Activated T-helper 1 cell treated with anti-CD3 and anti-CD28 coated beads, Interleukin-12 subunit alpha, Interleukin-12 subunit beta, Interleukin-2, Interleukin-4 antibody, amounts not matched to agents 30 ng/mL and 10 ng/mL and 1 ng/mL, durations not matched to agents 14 hours and 24 hours and 36 hours (primary cell): ENCODE results near the gene GATB. TPM values are rescaled to one million over a fixed set of nuclear protein-coding genes. Genes with fewer than 3 reads are reported as not detected.

Experiments used
- DNase-seq: peaks from one replicate; pipeline ENCODE4 v3.0.0; 2021; ENCODE audit warnings: low spot score
- H3K27ac Mint-ChIP-seq: one replicate; pipeline ENCODE4 v1.8.0; 2021; ENCODE audit warnings: mild to moderate bottlenecking, mixed read lengths
- H3K27me3 Mint-ChIP-seq: one replicate; pipeline ENCODE4 v1.8.0; 2022; ENCODE audit warnings: mild to moderate bottlenecking, moderate library complexity, mixed read lengths; ENCODE audit not compliant: insufficient read depth
- H3K36me3 Mint-ChIP-seq: one replicate; pipeline ENCODE4 v1.8.0; 2021; ENCODE audit warnings: low read depth, mixed read lengths
- H3K4me1 Mint-ChIP-seq: one replicate; pipeline ENCODE4 v1.8.0; 2021; ENCODE audit warnings: low read depth, mixed read lengths
- H3K4me3 Mint-ChIP-seq: one replicate; pipeline ENCODE4 v1.8.0; 2021; ENCODE audit warnings: mild to moderate bottlenecking, moderate library complexity, mixed read lengths
- H3K9me3 Mint-ChIP-seq: one replicate; pipeline ENCODE4 v1.8.0; 2021; ENCODE audit warnings: mixed read lengths
- intact Hi-C: fragments of 100-400 bp; cut with micrococcal nuclease; formaldehyde crosslinking; loops from one replicate; pipeline ENCODE4 v1.15.1; 2024
- total RNA-seq: library from RNA; stranded (reverse); gene quantifications from 2 replicates; pipeline ENCODE4 v1.2.3, GENCODE V29; 2022

Gene GATB
- total RNA-seq, 1 donor from 2014 or later: 16.1 TPM

- no peaks in the 10 kb centered on the region for H3K9me3 Mint-ChIP-seq
- H3K27me3 Mint-ChIP-seq: no peaks in the 10 kb centered on the region
- H3K4me3 Mint-ChIP-seq: no peak overlapping the region
- H3K27ac Mint-ChIP-seq: no peak overlapping the region
- H3K4me1 Mint-ChIP-seq: peaks cover 14% of the 10 kb centered on the region
- no peak for DNase-seq
- no peaks in the 10 kb centered on the region for H3K36me3 Mint-ChIP-seq
- intact Hi-C loops: no loop called here
Measured at GRCh38 chr4:151657896-151658295, 102.9 kb downstream of the GATB start.

DNA sequence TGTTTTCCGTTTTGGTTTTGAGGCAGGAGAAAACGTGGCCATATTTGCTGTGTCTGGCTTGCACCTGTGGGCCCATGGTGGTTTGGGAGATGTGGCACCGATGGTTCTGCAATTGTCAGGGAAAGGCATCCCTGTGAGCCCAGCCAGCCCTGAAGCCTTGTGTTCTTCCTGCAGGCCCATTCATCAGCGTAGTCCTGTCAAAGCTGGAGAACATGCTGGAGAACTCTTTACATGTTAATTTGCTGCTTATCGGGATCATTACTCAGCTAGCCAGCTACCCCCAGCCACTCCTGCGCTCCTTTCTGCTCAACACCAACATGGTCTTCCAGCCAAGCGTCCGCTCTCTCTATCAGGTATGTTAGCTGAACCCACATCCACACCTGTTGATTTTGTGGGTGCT, 104.7 kb downstream of the GATB start:
- no peak overlapping the region for H3K27ac Mint-ChIP-seq
- no peak overlapping the region for H3K4me3 Mint-ChIP-seq
- peaks cover 14% of the 10 kb centered on the region for H3K4me1 Mint-ChIP-seq
- peaks cover 7% of the 10 kb centered on the region for H3K27me3 Mint-ChIP-seq
- intact Hi-C loops: no loop called here
- no peaks in the 10 kb centered on the region for H3K9me3 Mint-ChIP-seq
- no peak for DNase-seq
- H3K36me3 Mint-ChIP-seq: no peaks in the 10 kb centered on the region

DNA sequence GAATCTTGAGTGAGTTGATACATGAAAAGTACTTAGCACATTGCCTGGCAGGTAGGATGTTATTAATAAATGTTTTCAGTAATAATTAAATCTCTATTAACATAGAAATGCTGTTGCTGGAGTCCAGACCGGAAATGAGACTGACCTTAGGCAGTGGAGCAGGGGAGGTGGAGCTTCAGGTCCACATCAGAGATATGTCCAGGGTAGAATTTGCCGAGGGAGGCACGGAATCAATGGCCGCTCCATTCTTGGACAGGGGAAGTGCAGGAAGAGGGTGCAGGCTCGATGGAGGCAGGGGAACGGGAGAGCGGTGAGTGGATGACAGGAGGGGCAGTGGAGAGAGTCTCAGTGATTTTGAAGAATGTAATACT, 107.3 kb downstream of the GATB start:
- intact Hi-C loops: no loop called here
- Mint-ChIP-seq H3K36me3 (no peaks in the 10 kb centered on the region), H3K4me3 (no peak overlapping the region), H3K27me3 (peaks cover 9% of the 10 kb centered on the region), H3K4me1 (no peaks in the 10 kb centered on the region), H3K27ac (no peak overlapping the region), H3K9me3 (no peaks in the 10 kb centered on the region)
- no peak for DNase-seq

DNA sequence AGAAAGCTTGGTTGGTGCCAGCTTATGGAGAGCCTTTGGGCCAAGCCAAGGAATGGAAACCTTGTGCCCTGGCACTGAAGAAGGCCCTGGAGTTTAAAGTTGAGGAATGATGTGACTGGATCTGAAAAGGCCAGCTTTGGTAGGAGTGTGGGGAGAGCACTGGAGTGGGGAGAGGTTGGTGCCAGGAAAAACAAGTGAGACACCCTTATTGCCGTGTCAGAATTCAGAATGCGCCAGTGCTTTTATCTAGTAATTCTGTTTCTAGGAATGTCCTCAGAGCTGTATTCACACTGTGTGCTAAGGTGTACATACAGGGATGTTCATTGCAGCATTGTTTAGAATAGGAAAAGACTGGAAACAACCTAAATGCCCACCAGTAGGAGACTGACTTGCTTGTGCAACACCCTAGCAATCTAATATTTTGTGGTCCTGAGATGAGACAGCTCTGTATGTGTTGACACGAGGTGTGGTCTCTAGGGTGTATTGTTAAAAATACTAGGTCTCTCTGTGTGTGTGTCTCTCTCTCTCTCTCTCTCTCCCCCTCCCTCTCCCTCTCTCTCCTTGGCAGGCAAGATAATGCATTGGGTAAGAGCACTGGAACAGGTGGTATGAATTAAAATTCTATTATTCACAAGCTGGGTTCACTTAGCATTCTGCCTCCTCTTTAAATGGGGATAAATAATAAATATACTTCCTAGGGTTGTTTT, 107.8 kb downstream of the GATB start:
- intact Hi-C loops: no loop called here
- Mint-ChIP-seq H3K27me3 (peaks cover 14% of the 10 kb centered on the region), H3K9me3 (no peaks in the 10 kb centered on the region), H3K4me3 (no peak overlapping the region), H3K27ac (no peak overlapping the region), H3K4me1 (no peaks in the 10 kb centered on the region), H3K36me3 (no peaks in the 10 kb centered on the region)
- DNase-seq: no peak

DNA sequence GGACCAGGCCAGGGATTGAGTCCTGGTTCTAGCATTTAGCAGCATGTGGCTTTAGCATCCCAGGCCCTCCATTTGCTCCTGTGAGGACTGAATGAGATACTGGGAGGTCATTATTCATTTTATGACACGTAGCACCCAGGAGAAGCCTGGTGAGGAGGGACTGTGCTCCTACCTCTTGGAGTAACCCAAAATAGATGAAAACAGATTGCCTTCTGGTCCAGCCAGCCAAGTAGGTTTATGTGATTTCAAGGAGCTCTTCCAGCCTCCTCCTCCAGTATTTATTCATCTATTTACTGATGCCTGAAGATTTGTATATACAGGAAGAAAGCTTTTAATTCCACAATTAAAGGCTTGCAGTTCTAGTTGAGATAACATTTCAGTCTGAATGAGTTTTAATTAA, 109.3 kb downstream of the GATB start:
- H3K36me3 Mint-ChIP-seq: no peaks in the 10 kb centered on the region
- peaks cover 16% of the 10 kb centered on the region for H3K27me3 Mint-ChIP-seq
- no peaks in the 10 kb centered on the region for H3K4me1 Mint-ChIP-seq
- no peak for DNase-seq
- no peak overlapping the region for H3K4me3 Mint-ChIP-seq
- intact Hi-C loops: no loop called here
- no peaks in the 10 kb centered on the region for H3K9me3 Mint-ChIP-seq
- no peak overlapping the region for H3K27ac Mint-ChIP-seq

DNA sequence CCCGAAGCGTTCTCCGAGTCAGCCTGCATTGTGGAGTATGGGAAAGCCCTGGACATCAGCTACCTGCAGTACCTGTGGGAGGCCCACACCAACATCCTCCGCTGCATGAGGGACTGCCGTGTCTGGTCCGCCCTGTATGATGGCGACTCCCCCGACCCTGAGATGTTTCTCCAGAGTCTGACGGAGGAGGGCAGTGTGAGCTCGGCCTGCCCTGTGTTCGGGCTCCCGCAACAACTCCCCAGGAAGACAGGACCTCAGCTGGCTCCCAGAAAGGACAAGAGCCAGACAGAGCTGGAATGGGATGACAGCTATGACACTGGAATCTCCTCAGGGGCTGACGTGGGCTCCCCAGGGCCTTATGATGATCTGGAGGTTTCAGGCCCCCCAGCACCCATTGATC, 111.3 kb downstream of the GATB start:
- Mint-ChIP-seq H3K4me1 (no peaks in the 10 kb centered on the region), H3K9me3 (no peaks in the 10 kb centered on the region), H3K27me3 (peaks cover 16% of the 10 kb centered on the region), H3K36me3 (no peaks in the 10 kb centered on the region), H3K27ac (no peak overlapping the region), H3K4me3 (no peak overlapping the region)
- no peak for DNase-seq
- intact Hi-C loops: no loop called here

- H3K4me1 Mint-ChIP-seq: no peaks in the 10 kb centered on the region
- intact Hi-C loops: no loop called here
- H3K9me3 Mint-ChIP-seq: no peaks in the 10 kb centered on the region
- no peak for DNase-seq
- no peak overlapping the region for H3K4me3 Mint-ChIP-seq
- H3K27ac Mint-ChIP-seq: no peak overlapping the region
- no peaks in the 10 kb centered on the region for H3K36me3 Mint-ChIP-seq
- H3K27me3 Mint-ChIP-seq: peaks cover 8% of the 10 kb centered on the region
Measured at GRCh38 chr4:151646322-151646721, 114.5 kb downstream of the GATB start.

- Mint-ChIP-seq H3K27me3 (peaks cover 8% of the 10 kb centered on the region), H3K4me3 (no peak overlapping the region), H3K9me3 (no peaks in the 10 kb centered on the region), H3K36me3 (no peaks in the 10 kb centered on the region), H3K27ac (no peak overlapping the region), H3K4me1 (no peaks in the 10 kb centered on the region)
- no peak for DNase-seq
- intact Hi-C loops: no loop called here
Measured at GRCh38 chr4:151644622-151645021, 116.2 kb downstream of the GATB start.

DNA sequence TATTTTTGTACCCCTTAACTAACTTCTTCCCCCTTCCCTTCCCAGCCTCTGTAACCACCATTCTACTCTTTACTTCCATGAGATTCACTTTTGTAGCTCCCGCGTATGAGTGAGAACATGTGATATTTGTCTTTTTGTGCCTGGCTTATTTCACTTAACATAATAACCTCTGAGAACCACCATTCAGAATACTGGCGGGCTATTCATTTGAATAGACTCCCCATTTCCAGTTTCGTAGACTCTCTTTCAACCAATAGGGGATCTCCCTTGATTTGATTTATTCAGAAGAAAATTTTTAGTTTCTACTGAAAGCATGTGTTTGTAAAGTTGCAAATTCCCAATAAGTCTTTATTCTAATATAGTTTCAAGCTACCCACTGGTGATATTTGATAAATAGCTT, 117.2 kb downstream of the GATB start:
- Mint-ChIP-seq H3K4me3 (no peak overlapping the region), H3K27me3 (peaks cover 14% of the 10 kb centered on the region)

DNA sequence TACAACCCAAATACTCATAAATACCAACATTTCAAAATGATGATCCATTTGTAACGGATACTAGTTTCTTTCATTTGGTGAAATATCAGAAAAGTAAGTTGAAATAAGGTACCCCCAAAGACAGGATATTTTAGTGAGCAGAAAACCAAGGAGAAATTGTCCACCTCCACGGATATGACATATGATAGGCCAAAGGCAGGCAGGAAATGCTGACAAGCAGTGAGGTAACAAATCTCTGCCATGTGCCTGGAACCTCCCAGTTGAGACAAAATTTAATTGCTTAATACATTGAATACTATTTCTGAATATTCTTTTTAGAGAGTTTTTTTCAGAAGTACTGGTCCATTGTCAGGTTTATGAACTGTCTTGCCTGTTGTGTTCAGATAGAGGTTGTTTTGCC, 118.8 kb downstream of the GATB start:
- H3K27me3 Mint-ChIP-seq: peaks cover 10% of the 10 kb centered on the region

More for the DNA sequence above, 117.2 kb downstream of the GATB start:
- Mint-ChIP-seq H3K4me1 (no peaks in the 10 kb centered on the region), H3K27ac (no peak overlapping the region), H3K9me3 (no peaks in the 10 kb centered on the region), H3K36me3 (no peaks in the 10 kb centered on the region)
- intact Hi-C loops: no loop called here
- no peak for DNase-seq

DNA sequence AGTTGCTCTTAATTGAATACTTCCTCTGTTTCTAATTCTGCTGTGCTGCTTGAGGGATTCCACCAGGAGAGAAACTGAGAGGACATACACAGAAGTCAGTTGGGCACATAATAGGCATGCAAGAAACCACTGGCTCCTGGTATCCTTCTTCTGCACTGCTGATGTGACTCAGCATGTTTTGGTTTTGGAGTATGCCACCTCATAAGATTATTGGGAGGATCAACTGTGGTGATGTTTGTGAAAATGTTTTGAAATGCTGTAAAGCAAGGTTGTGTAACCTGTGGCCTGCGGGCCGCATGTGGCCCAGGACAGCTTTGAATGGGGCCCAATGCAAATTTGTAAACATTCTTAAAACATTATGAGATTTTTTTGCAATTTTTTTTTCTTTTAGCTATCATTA, 119.6 kb downstream of the GATB start:
- no peaks in the 10 kb centered on the region for H3K4me1 Mint-ChIP-seq
- no peak for DNase-seq
- H3K27ac Mint-ChIP-seq: no peak overlapping the region
- no peak overlapping the region for H3K4me3 Mint-ChIP-seq
- intact Hi-C loops: no loop called here
- no peaks in the 10 kb centered on the region for H3K36me3 Mint-ChIP-seq
- no peaks in the 10 kb centered on the region for H3K9me3 Mint-ChIP-seq
- H3K27me3 Mint-ChIP-seq: peaks cover 10% of the 10 kb centered on the region

More for the DNA sequence above, 118.8 kb downstream of the GATB start:
- Mint-ChIP-seq H3K4me3 (no peak overlapping the region), H3K36me3 (no peaks in the 10 kb centered on the region), H3K27ac (no peak overlapping the region), H3K9me3 (no peaks in the 10 kb centered on the region), H3K4me1 (no peaks in the 10 kb centered on the region)
- intact Hi-C loops: no loop called here
- no peak for DNase-seq

- no peaks in the 10 kb centered on the region for H3K9me3 Mint-ChIP-seq
- H3K4me3 Mint-ChIP-seq: no peak overlapping the region
- peaks cover 10% of the 10 kb centered on the region for H3K27me3 Mint-ChIP-seq
- DNase-seq: no peak
- H3K27ac Mint-ChIP-seq: no peak overlapping the region
- no peaks in the 10 kb centered on the region for H3K4me1 Mint-ChIP-seq
- intact Hi-C loops: no loop called here
- no peaks in the 10 kb centered on the region for H3K36me3 Mint-ChIP-seq
Measured at GRCh38 chr4:151640381-151640780, 120.4 kb downstream of the GATB start.

- DNase-seq: no peak
- intact Hi-C loops: no loop called here
- Mint-ChIP-seq H3K4me3 (no peak overlapping the region), H3K4me1 (no peaks in the 10 kb centered on the region), H3K27ac (no peak overlapping the region), H3K27me3 (peaks cover 17% of the 10 kb centered on the region), H3K9me3 (no peaks in the 10 kb centered on the region), H3K36me3 (no peaks in the 10 kb centered on the region)
Measured at GRCh38 chr4:151638295-151638858, 122.4 kb downstream of the GATB start.

- peaks cover 7% of the 10 kb centered on the region for H3K4me1 Mint-ChIP-seq
- no peaks in the 10 kb centered on the region for H3K9me3 Mint-ChIP-seq
- H3K27ac Mint-ChIP-seq: no peak overlapping the region
- peaks cover 2% of the 10 kb centered on the region for H3K36me3 Mint-ChIP-seq
- intact Hi-C loops: no loop called here
- peaks cover 30% of the 10 kb centered on the region for H3K27me3 Mint-ChIP-seq
- no peak for DNase-seq
- no peak overlapping the region for H3K4me3 Mint-ChIP-seq
Measured at GRCh38 chr4:151631349-151631748, 129.5 kb downstream of the GATB start.
